ENCODE results near the gene OR6B2.
"Not testable (repeated sequence)": the region's sequence is repeated elsewhere in the genome, so short reads cannot be mapped to it uniquely, and the experiment has no call there.

The OR6B2 gene

GRCh38 chr2:240055177-240055917, 25.1 kb upstream of the OR6B2 start:
- no peak for TF ChIP-seq POLR2AphosphoS5 (IDR thresholded peaks at IDR 0.05; ENCODE audit: low read depth, low read length)
- no peak for TF ChIP-seq POLR2A (IDR thresholded peaks at IDR 0.05; ENCODE audit: low read depth, low read length)
- TF ChIP-seq TAF1 (IDR thresholded peaks at IDR 0.05; ENCODE audit: borderline replicate concordance, low read depth, low read length), result no peak
- DNase-seq (ENCODE audit: insufficient read length), result no peak
- FAIRE-seq, result no peak

DNA sequence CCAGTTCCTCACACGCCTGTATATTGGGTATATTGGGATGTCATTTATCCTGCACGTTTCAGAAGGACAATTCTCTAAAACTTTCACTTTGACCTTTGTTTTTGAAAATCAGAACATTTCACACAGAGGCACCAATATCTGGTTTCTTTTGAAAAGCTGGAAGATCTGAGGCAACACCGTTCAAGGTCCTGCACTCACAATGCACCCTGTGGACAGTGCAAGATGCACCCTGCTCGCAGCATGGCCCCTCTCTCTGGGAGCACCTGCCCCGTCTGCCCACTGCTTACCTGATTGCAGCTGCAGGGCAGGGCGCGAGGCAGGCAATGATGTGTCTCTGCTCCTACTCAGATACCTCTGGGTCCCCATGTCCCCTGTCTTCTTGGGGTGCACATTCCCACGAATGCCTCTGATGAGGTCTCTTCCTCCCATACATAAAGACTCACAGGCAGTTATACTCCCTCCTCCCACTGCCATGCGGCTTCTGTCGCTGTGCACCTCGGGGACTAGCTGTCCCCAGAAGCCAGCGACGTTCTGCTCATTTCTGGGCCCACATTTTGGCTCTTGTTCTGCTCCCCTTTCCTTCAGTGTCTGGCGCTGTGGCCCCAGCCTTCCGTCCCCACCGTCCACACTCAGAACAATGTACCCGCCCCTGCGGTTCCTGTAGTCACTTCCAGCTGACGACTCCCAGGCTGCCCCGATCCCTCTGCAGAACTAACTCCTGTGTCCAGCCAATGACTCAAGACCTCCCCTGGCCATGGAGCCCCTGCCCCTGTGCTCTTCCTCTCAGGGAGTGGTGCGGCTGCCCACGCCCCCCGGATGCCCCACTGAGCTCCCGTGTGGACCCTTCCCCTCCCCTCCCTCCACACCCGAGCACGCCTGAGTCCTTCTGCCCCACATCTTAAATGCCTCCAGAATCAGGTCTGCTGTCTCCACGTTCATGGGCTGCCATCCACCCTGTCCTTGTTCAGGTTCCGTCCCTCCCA, 23.2 kb upstream of the OR6B2 start, which contains the start of gene OR6B3:
Gene OR6B3 (minus strand): TSS at position 349 of the 983 bp plus-strand sequence.
- no peak for DNase-seq (ENCODE audit: insufficient read length)
- FAIRE-seq, result no peak
- TF ChIP-seq TAF1 (IDR thresholded peaks at IDR 0.05; ENCODE audit: borderline replicate concordance, low read depth, low read length) (no peak), POLR2AphosphoS5 (IDR thresholded peaks at IDR 0.05; ENCODE audit: low read depth, low read length) (no peak), POLR2A (IDR thresholded peaks at IDR 0.05; ENCODE audit: low read depth, low read length) (no peak)

- FAIRE-seq, result no peak
- DNase-seq (ENCODE audit: insufficient read length), result no peak
- TF ChIP-seq POLR2AphosphoS5 (IDR thresholded peaks at IDR 0.05; ENCODE audit: low read depth, low read length) (no peak), TAF1 (IDR thresholded peaks at IDR 0.05; ENCODE audit: borderline replicate concordance, low read depth, low read length) (no peak), POLR2A (IDR thresholded peaks at IDR 0.05; ENCODE audit: low read depth, low read length) (no peak)
Measured at GRCh38 chr2:240052524-240052923, 22.3 kb upstream of the OR6B2 start.

GRCh38 chr2:240051697-240052096, 21.5 kb upstream of the OR6B2 start:
- FAIRE-seq (no peak), DNase-seq (ENCODE audit: insufficient read length) (no peak)
- no peak for TF ChIP-seq POLR2AphosphoS5 (IDR thresholded peaks at IDR 0.05; ENCODE audit: low read depth, low read length)
- TF ChIP-seq TAF1 (IDR thresholded peaks at IDR 0.05; ENCODE audit: borderline replicate concordance, low read depth, low read length), result no peak

GRCh38 chr2:240050278-240050677, 20.0 kb upstream of the OR6B2 start:
- FAIRE-seq, result no peak
- DNase-seq (ENCODE audit: insufficient read length), result no peak
- TF ChIP-seq POLR2AphosphoS5 (IDR thresholded peaks at IDR 0.05; ENCODE audit: low read depth, low read length), result no peak
- no peak for TF ChIP-seq POLR2A (IDR thresholded peaks at IDR 0.05; ENCODE audit: low read depth, low read length)
- no peak for TF ChIP-seq TAF1 (IDR thresholded peaks at IDR 0.05; ENCODE audit: borderline replicate concordance, low read depth, low read length)

DNA sequence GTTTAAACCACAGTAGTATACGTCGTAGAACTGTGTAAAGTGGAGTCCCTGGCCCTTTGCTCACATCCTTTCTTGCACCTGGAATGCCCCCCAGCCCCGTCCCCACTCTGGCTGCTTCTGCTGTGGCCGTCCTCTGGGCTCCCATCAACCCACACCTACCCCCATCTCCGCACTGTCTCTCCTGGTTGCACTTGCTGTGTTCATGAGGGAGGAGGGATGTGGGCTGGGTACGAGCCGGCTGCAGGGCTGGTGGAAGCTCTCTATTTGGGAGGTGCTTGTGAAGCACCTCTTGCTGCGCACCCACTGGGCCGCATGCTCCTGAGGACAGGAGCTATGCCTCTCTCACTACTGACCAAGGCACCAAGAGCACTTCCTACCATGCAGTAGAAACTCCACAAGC, 18.0 kb upstream of the OR6B2 start:
- TF ChIP-seq TAF1 (IDR thresholded peaks at IDR 0.05; ENCODE audit: borderline replicate concordance, low read depth, low read length) (no peak), POLR2AphosphoS5 (IDR thresholded peaks at IDR 0.05; ENCODE audit: low read depth, low read length) (no peak), POLR2A (IDR thresholded peaks at IDR 0.05; ENCODE audit: low read depth, low read length) (no peak)
- FAIRE-seq (no peak), DNase-seq (ENCODE audit: insufficient read length) (no peak)

GRCh38 chr2:240045098-240045497, 14.9 kb upstream of the OR6B2 start:
- FAIRE-seq, result no peak

DNA sequence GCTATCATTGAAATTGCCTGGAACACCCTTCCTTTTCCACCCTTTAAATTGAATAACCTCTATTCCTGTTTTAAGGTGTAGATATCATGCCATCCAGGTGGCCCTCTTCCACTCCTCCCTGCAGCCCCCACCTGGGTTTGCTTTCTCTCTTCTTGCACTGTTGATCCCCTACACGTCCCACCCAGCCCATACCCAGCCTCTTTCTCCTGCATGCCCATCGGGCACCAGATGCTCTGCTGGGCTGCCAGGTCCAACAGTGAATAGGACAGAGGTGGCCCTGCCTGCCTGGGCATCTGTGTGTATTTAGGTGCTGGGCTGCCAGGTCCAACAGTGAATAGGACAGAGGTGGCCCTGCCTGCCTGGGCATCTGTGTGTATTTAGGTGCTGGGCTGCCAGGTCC, 13.9 kb upstream of the OR6B2 start:
- FAIRE-seq; DNase-seq (ENCODE audit: insufficient read length): not testable (repeated sequence)

More at GRCh38 chr2:240045098-240045497, 14.9 kb upstream of the OR6B2 start:
- TF ChIP-seq TAF1 (IDR thresholded peaks at IDR 0.05; ENCODE audit: borderline replicate concordance, low read depth, low read length) (no peak), POLR2A (IDR thresholded peaks at IDR 0.05; ENCODE audit: low read depth, low read length) (no peak), POLR2AphosphoS5 (IDR thresholded peaks at IDR 0.05; ENCODE audit: low read depth, low read length) (no peak)
- DNase-seq (ENCODE audit: insufficient read length), result no peak

DNA sequence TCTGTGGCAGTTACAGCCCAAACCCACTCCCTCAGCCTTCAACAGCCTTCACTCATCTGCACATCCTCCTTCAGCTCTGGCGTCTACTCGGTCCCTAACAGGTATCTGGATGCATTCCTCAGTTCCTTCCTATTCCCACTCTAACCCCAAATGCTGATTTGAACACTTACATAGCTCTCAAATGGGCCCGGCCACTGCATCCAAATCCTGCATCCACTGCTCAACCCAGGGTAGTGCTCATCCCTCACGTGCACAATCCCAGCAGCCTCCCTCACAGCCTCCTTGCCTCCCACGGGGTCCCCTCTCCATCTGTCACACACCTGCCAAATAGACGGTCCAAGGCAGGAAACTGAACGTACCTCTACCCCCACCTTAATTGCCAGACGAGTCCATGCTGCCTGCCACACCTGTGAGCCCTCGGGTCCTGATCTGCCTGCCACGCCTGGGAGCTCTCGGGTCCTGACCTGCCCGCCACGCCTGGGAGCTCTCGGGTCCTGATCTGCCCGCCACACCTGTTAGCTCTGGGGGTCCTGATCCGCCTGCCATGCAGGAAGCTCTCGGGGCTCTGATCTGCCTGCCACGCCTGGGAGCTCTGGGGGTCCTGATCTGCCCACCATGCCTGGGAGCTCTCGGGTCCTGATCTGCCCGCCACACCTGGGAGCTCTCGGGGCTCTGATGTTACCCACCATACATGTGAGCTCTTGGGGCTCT, 13.2 kb upstream of the OR6B2 start:
- TF ChIP-seq POLR2A (IDR thresholded peaks at IDR 0.05; ENCODE audit: low read depth, low read length), result no peak
- DNase-seq (ENCODE audit: insufficient read length), result no peak
- FAIRE-seq, result no peak

DNA sequence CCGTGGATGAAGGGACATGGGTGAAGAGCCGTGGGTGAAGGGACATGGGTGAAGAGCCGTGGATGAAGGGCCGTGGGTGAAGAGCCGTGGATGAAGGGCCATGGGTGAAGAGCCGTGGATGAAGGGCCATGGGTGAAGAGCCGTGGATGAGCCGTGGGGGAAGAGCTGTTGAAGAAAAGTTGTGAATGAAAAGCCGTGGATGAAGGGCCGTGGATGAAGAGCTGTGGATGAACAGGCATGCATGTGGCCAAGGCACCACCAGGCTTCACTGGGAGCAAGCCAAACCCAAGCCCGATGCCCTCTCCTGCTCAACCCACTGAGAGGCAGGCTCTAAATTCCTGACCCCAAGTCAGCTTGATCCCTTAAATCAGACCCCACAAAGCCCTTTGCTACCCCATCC, 12.5 kb upstream of the OR6B2 start:
- TF ChIP-seq TAF1 (IDR thresholded peaks at IDR 0.05; ENCODE audit: borderline replicate concordance, low read depth, low read length) (no peak), POLR2A (IDR thresholded peaks at IDR 0.05; ENCODE audit: low read depth, low read length) (no peak), POLR2AphosphoS5 (IDR thresholded peaks at IDR 0.05; ENCODE audit: low read depth, low read length) (no peak)
- DNase-seq (ENCODE audit: insufficient read length) (no peak), FAIRE-seq (no peak)

- FAIRE-seq (no peak), DNase-seq (ENCODE audit: insufficient read length) (no peak)
- no peak for TF ChIP-seq POLR2AphosphoS5 (IDR thresholded peaks at IDR 0.05; ENCODE audit: low read depth, low read length)
- no peak for TF ChIP-seq POLR2A (IDR thresholded peaks at IDR 0.05; ENCODE audit: low read depth, low read length)
- no peak for TF ChIP-seq TAF1 (IDR thresholded peaks at IDR 0.05; ENCODE audit: borderline replicate concordance, low read depth, low read length)
Measured at GRCh38 chr2:240041363-240041762, 11.1 kb upstream of the OR6B2 start.

Measured in GM12892 (cell line).